Sigmoid colon (tissue), 4 donors: ENCODE measurements around the gene PRDX5.

ENCODE experiments used
- CTCF ChIP-seq, 4 experiments: fragments of 450-650 bp in 3 of 4; fragments of 200-600 bp in 1 of 4; IDR thresholded peaks; one replicate each; pipeline ENCODE4 v1.5.1; 2016 to 2019; ENCODE audit warnings: antibody characterized with exemption in 4 of 4, mild to moderate bottlenecking in 3 of 4, moderate library complexity in 2 of 4
- EP300 ChIP-seq, 4 donors: sonication (generic); formaldehyde crosslinking; IDR thresholded peaks; one replicate each; pipeline ENCODE4 v1.6.1; 2017; ENCODE audit warnings: antibody characterized with exemption in 4 of 4
- POLR2A ChIP-seq, 2 donors: fragments of 450-650 bp; IDR thresholded peaks; one replicate each; pipeline ENCODE4 v1.6.1; 2016; ENCODE audit warnings: antibody characterized with exemption in 2 of 2, mild to moderate bottlenecking in 2 of 2, moderate library complexity in 2 of 2
- POLR2AphosphoS5 ChIP-seq, 4 donors: sonication (generic); formaldehyde crosslinking; IDR thresholded peaks; one replicate each; pipeline ENCODE4 v1.6.1; 2017; ENCODE audit warnings: antibody characterized with exemption in 4 of 4

GRCh38 chr11:64268893-64269539 is 48.9 kb upstream of the PRDX5 start:
- no peak for TF ChIP-seq CTCF (IDR thresholded peaks at IDR 0.05)
- TF ChIP-seq EP300 (IDR thresholded peaks at IDR 0.05) = no peak
- TF ChIP-seq POLR2AphosphoS5 (IDR thresholded peaks at IDR 0.05) = peak in 2 of 4 donors; percentile 0 to 35
- no peak for TF ChIP-seq POLR2A (IDR thresholded peaks at IDR 0.05)
